T-helper 2 cell treated with Interferon-gamma antibody and Interleukin-4, amounts not matched to agents 100 ng/mL and 5 ng/mL, for 36 hours (primary cell): ENCODE measurements around the gene IGSF3. TPM values are rescaled to one million over a fixed set of nuclear protein-coding genes. Genes with fewer than 3 reads are reported as not detected.
"Not testable (repeated sequence)": the region's sequence is repeated elsewhere in the genome, so short reads cannot be mapped to it uniquely, and the experiment has no call there.

Experiments used
- intact Hi-C: fragments of 100-400 bp; cut with micrococcal nuclease; formaldehyde crosslinking; loops from one replicate; pipeline ENCODE4 v1.15.1; 2023
- total RNA-seq: library from RNA; stranded (reverse); gene quantifications from 2 replicates; pipeline ENCODE4 v1.2.3, GENCODE V29; 2022

The IGSF3 gene
- total RNA-seq, 1 donor from 2014 or later, result 0.82 TPM

DNA sequence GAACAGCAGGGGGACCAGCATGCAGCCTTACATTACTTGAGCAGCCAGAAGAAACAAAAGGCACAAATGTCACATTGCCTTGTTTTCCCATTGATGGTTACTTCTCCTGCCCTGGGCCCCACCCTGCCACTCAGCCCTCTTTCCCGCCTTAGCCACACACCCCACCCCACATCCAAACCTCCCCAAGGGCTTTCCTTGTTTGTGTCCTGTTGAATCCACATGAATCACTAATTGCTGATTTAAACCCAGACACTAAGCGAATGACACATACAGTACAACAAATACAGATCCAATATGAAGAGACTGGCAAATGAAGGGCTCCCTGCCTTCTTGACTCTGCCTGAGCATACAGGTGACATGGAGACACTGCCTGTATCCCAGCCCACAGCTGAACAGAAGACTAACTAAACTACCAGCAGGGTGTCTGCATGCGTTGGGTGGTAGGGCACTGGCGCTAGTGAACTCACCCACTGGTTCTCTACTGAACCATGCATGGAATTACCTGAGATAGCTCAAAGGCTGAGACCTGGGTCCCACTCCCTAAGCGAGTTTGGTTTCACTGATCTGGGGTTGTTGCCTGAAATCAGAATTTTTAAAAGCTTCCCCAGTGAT is 3.1 kb downstream of the IGSF3 start:
- intact Hi-C loops, result loop anchor here (10.0 kb wide), 1 partner anchor 530 kb away; no protein-coding TSS in a partner anchor

- intact Hi-C loops, result loop anchor here (10.0 kb wide), 1 partner anchor 529 kb away; no protein-coding TSS in a partner anchor
Observed at GRCh38 chr1:116663821-116664220, 3.7 kb downstream of the IGSF3 start.

DNA sequence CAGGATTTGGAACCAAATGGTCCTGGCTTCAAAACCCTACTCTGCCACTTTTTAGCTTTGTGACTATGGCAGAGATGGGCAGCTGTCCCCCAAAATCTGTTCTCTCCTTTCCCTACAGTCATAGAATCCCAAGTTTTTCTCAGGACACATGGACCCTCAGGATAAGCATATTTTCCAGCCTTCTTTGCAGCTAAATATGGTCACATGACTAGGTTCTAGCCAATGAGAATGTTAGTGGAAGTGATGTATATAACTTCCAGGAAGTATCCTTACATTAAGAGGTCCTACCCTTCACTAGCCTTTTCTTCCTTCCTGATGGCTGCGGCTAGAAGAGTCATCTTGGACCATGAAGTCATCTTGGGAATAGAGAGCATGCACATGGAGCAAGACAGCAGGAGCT is 5.9 kb downstream of the IGSF3 start:
- intact Hi-C loops, result loop anchor here (10.0 kb wide), 1 partner anchor 527 kb away; no protein-coding TSS in a partner anchor

DNA sequence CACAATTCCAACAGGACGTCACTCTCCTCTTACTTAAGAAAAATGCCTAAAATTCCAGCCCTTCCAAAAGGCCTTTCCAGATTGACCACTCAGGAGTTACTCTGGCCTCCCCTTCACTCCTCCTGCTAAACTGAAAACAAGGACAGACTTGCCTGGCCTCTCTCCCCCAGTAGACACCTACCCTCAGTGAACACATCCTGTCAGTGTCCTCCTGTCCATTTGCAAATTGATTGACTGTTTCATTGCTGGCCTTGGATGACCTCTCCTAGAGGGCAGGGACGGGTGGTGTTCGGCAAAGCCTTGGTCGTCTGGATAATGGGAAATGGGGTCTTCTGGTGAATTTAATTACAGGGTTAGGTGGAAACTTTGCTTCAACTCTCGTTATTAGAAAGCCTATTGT is 8.9 kb downstream of the IGSF3 start:
- intact Hi-C loops, result not testable (repeated sequence)

GRCh38 chr1:116657836-116658235 is 9.7 kb downstream of the IGSF3 start:
- intact Hi-C loops, result not testable (repeated sequence)

DNA sequence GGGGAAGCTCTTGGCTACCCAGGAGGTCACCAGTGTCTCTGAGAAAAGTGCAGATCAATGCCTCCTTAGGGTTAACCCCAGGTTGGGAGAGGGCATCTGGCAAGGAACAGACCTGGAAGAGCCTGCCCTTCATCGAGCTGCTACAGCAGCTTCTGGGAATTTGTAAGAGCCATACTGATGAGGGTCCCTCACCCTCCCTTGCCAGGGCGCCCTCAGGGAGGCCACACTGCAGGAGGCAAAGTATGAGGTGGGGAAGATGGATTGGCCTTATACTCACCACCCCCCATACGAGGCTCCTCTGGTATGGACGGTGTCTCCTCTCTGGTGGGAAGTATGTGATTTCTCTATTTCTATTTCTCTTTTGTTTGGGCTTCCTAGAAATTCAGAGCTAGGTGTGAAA is 13.2 kb downstream of the IGSF3 start:
- intact Hi-C loops, result no loop called here

DNA sequence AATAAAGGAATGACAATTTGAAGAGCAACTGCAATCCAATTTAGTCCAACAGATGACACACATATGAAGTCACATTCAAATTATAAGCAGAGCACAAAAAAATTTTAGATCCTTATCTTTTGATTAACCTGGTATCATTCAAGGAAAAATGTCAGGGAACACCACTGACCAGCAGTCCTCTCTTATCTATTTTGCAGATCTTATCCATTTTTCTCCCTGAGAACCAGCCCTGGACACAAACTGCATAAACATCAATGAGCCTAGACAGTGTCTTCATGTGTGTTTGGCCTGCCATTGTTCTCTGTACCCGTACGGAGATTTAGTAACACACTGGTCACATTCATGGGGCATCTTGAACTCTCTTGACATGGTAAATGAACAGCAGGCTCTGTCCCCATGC is 14.9 kb downstream of the IGSF3 start:
- intact Hi-C loops, result not testable (repeated sequence)

- intact Hi-C loops, result not testable (repeated sequence)
Observed at GRCh38 chr1:116650781-116651180, 16.8 kb downstream of the IGSF3 start.

DNA sequence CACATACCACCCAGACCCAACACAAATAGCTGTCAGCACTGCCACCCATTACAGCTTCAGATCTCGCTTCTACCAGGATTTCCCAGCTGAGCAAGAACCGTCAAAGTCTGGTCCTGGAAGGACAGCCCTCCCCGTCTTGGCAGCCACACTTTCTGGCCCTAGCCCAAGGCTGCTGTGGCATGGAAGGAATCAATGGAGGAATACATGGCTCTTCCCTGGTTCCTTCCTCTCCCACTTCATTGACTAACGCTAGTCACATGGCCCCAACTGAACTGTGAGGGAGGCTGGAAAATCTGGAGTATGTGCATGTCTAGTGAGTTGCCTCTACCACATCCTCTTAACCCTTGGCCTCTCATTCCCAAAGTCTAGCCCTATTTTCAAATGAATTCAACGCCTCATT is 18.5 kb downstream of the IGSF3 start:
- intact Hi-C loops, result not testable (repeated sequence)

DNA sequence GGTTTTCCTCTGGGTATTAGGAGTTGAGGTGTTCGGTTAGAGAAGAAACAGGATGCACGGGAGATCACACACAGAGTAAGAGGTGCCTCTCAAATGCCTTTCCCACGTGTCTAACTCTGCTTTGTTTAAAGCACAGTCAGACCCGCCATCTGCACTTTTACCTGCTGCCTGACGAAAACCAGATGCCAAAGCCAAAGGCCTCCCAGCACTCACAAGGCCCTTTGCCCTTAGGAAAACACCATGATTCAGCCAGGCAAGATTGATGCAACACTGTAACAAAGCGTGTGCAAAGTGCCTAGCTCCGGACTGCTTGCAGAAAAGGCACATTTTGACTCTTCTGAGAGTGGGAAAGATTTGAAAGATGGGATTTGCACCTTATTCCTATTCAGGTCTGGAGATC is 19.2 kb downstream of the IGSF3 start:
- intact Hi-C loops, result not testable (repeated sequence)

- intact Hi-C loops, result not testable (repeated sequence)
Observed at GRCh38 chr1:116647186-116647585, 20.3 kb downstream of the IGSF3 start.

- intact Hi-C loops, result not testable (repeated sequence)
Observed at GRCh38 chr1:116646673-116647170, 20.8 kb downstream of the IGSF3 start.

- intact Hi-C loops, result not testable (repeated sequence)
Observed at GRCh38 chr1:116645802-116646672, 21.5 kb downstream of the IGSF3 start.

DNA sequence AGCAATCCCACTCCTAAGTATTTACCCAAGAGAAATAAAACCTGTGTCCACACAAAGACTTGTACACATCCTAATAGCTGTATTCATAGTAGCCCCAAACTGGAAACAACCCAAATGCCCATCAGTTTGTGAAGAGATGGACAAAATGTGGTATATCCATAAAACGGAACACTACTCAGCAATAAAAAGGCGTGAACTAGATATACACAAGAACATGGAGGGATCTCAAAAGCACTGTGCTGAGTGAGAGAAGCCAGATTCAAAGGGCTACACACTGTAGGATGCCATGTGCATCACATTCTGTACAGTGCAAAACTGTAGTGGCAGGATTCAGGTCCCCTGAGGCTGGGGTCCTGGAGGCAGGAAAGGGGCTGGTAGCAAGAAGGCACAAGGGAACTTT is 22.5 kb downstream of the IGSF3 start:
- intact Hi-C loops, result not testable (repeated sequence)

- intact Hi-C loops, result not testable (repeated sequence)
Observed at GRCh38 chr1:116644096-116644495, 23.4 kb downstream of the IGSF3 start.

- intact Hi-C loops, result not testable (repeated sequence)
Observed at GRCh38 chr1:116643281-116643751, 24.2 kb downstream of the IGSF3 start.

GRCh38 chr1:116642311-116643280 is 24.9 kb downstream of the IGSF3 start:
- intact Hi-C loops, result not testable (repeated sequence)

DNA sequence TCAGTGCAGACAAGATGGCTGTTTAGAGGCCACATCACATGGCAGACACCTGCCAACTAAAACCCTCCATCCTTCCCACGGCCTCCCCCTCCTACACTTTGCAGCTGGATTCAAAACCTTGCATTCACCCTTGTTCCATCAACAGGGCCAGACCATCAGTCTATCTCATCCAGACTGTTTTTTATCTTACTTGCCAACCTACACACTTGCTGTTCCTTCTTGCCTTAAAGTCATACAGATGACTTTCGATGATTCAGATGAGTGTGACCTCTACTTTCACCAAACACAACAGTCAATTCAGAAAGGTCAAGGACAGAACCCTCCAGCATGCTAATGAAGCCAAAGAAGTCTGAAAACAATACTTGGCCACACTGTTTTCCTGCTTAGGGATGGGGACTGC is 29.9 kb downstream of the IGSF3 start:
- intact Hi-C loops, result not testable (repeated sequence)

DNA sequence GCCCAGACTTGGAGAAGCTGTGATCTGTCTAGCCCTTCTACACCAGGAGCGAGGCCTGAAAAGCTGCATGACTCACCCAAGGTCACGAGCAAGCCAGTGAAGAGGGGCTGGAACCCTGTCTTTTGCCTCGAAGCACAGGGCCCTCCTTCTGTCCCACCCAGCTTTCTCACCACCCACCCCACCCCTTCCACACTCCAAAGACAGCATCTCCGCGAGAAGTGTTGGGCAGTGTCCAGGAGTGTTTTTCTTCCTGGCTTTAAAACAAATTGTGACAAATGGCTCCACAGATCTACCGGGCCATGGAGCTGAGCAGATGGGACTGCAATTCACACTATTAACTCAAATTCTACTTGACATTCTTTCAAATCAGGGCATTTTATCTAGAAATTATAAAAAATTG is 30.9 kb downstream of the IGSF3 start:
- intact Hi-C loops, result not testable (repeated sequence)

DNA sequence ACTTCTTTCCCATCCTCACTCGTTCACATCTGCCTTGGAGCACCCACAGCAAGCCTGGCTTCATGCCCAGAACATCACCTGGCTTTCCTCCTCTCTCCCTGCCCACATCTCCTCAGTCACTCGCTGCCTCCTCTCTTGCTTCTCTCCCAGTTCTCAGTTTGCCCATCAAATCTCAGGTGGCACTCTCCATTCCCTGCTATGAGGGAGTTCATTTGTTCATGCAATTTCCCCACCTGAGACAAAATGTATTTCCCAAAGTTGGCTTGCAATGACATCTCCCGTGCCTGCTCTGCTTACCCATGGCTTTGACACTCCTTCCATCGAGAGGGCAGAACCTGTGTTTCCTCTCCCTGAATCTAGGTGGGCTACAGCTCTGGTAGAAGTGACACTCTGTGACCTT is 33.1 kb downstream of the IGSF3 start:
- intact Hi-C loops, result not testable (repeated sequence)
